NCI-H446 (cell line): Measurements from ENCODE around the gene ZNF264.
"Not testable (repeated sequence)": the region's sequence is repeated elsewhere in the genome, so short reads cannot be mapped to it uniquely, and the experiment has no call there.

ENCODE experiments used
- DNase-seq, 2 experiments: peaks; one replicate each; lab custom pipeline; 2025; lab: John Stamatoyannopoulos, UW

ZNF264 gene

GRCh38 chr19:57191141-57192076, at the start of gene ZNF264:
ZNF264 (plus strand) TSS chr19:57191500; CDS start chr19:57191914, 414 bp downstream.
- peak; percentile 6 to 84 for DNase-seq

DNA sequence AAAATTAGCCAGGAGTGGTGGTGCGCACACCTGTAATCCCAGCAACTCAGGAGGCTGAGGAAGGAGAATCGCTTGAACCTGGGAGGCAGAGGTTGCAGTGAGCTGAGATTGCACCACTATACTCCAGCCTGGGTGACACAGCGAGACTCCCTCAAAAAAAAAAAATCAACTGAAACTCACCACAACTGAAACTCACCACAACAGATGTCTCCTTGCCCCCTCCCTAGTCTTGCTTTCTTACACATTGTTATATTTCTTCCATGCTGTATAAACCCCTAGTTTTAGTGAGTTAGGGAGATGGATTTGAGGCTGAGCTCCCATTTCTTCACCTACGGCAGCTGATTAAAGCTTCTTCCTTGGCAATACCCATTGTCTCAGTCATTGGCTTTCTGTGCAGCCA, 49.6 kb upstream of the ZNF264 start:
- DNase-seq, result no peak

- no peak for DNase-seq
Measured at GRCh38 chr19:57152921-57153320, 38.4 kb upstream of the ZNF264 start.

GRCh38 chr19:57161985-57162539, 29.2 kb upstream of the ZNF264 start:
- DNase-seq, result no peak

DNA sequence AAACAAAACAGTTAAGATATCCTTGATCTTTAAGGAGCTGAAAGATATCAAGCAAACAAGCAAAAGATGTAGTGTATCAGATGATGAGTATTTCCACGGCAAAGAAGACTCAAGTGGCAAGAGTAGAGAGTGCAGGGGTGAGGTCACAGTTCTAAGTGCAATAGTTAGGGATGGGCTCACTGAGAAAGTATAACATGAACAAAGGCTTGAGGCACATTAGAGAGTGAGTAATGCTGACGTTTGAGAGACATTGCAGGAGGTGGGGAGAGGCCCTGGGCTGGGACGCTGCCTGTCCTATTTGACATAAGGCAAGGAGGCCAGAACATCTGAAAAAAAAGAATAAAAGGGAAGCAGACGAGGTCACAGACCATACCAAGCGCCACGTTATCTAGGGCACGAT, 25.5 kb upstream of the ZNF264 start:
- DNase-seq, result no peak

GRCh38 chr19:57167385-57167784, 23.9 kb upstream of the ZNF264 start, which contains the start of gene DUXA:
DUXA (minus strand) TSS chr19:57167485; CDS start chr19:57167443, 42 bp downstream.
- no peak for DNase-seq

DNA sequence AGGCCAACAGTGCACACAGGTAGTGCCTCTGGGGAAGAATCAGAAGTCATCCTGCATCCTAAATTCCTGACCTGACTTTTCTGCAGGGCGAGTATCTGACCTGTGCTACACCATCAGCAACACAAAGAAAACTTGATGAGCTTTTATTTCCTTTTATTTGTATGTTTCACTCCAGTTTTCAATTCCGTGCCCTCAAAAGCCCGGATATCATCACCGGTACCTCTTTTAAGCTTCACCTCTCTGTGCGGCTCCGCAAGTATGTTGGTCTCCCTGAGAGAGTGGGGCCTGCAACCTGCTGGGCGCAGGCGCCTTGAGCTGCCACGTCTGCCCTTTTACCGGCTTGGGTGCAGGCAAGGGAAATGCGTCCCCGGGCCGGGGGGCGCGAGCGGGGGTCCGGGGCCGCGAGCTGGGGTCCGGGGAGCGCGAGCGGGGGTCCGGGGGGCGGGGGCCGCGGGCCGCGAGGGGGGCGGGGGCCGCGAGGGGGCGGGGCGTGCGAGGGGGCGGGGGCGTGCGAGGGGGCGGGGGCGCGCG, 19.7 kb upstream of the ZNF264 start:
- DNase-seq, result no peak

GRCh38 chr19:57190301-57190700, 999 bp upstream of the ZNF264 start:
- DNase-seq, result no peak

GRCh38 chr19:57192077-57192420, 749 bp downstream of the ZNF264 start:
- no peak for DNase-seq

GRCh38 chr19:57192993-57193392, 1.7 kb downstream of the ZNF264 start:
- no peak for DNase-seq

DNA sequence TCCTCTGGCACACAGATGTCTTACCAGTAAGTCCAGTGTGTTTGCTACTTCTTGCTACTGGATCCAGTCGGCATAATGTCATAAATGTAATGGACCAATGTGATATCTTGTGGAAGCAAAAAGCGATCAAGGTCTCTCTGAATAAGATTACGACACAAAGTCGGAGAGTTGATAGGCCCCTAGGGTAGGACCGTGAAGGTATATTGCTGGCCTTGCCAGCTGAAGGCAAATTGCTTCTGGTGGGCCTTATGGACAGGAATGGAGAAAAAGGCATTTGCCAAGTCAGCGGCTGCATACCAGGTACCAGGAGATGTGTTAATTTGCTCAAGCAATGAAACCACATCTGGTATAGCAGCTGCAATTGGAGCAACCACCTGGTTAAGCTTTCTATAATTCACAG, 6.6 kb downstream of the ZNF264 start:
- DNase-seq, result not testable (repeated sequence)

DNA sequence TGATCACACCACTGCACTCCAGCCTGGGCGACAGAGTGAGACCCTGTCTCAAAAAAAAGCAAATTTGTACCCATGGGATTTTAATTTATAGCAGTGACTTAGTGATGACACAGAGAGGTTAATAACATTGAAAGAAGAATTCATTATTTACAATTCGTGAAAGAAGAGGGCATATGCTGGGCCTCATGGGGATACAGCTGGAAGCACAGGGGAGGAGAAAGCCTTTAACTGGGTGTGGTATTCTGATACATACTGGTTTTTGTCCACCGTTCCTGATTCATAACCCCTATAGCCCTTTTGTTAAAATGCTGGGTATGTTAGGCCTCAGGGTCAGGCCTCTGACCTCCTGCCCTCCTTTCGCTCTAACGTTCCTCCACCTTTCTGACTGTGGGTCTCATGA, 10.9 kb downstream of the ZNF264 start:
- no peak for DNase-seq

DNA sequence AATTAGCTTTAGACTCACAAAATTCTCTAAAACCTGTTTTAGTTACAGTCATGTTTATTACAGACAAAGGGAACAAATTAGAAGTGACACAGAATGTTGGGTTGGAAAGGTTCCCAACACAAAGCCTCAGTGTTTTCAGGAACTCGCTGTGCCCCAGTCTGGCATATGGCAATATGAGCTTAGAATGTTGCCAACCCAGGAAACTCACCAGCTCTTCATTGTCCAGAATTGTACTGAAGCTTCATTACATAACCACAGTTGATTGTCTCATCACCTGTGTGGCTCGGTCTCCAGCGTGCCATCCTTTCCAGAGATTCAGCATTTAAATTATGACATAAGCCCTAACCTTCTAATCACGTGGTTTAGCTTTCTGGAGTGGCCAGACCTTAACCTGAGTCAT, 19.1 kb downstream of the ZNF264 start:
- DNase-seq, result no peak

GRCh38 chr19:57212109-57212508, 20.8 kb downstream of the ZNF264 start:
- no peak for DNase-seq

DNA sequence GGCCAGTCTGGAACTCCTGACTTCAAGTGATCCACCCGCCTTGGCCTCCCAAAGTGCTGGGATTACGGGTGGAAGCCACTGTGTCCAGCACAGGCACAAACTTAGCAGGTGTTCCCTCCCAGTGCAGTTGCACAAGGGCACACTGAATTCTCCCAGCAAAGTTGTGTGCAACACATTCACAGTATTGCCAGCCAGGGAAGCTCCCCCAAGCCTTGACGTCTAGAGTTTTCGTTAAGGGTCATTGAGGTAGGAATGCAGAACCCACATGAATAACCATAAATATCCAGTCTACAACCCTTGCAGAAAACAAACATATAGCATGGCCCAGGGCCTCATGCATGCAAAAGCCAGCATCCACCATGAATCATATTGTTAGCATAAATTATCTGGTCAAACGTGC, 36.2 kb downstream of the ZNF264 start:
- no peak for DNase-seq

- DNase-seq, result no peak
Measured at GRCh38 chr19:57231686-57232085, 40.4 kb downstream of the ZNF264 start.

DNA sequence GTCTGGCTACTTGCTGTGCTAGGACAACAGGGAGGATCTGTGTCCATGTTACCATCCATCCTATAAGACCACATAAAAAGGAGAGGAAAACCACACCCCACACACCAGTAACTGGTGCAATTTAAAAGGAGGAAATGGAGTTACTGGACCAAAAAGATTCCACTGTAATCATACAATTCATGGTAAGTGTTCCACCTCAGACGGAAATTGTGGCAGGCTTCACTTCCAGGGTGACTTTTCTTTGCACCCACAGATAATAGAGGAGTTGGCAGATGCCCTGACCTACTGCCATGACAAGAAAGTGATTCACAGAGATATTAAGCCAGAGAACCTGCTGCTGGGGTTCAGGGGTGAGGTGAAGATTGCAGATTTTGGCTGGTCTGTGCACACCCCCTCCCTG, 41.9 kb downstream of the ZNF264 start:
- DNase-seq, result no peak

- DNase-seq, result no peak
Measured at GRCh38 chr19:57239982-57240310, 48.6 kb downstream of the ZNF264 start.

DNA sequence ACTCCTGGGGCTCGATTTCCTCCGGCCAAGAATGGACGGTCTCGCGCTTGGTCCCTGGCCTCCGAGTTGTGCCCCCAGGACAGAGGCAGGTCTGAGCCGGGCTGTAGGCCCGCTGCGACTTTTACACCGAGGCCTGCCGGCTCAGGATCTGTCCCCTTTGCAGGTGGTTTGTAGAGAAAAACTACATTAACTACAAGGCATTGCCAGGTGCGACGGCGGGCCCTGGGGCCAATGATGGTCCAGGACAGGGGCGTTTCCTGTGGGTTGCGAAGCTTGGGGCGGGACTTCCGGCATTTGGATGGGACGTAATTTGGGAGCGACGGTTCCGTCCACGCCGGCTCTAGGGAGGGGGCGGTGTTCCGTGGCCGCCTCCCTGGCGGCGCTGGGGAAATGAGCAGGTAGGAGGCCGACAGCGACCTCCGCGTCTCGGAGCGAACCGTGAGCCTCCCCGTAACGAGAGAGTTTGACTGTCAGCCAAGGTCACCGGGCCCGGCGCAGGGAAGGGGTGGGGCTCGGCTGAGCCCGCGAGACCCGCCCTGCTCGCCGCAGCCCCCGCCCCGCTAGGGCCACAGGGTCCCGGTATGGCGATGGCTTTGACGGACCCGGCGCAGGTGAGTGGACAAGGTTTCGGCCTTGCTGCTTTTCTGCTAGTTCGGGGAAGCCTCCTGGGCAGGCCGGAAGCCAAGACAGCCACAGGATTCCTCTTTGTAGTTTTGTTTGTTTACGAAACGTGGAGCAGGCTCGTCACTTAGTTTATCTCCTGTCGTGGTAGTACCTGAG, 49.2 kb downstream of the ZNF264 start, which contains the start of gene ZNF805:
Gene ZNF805 (plus strand): TSS at position 322 of the 780 bp plus-strand sequence. CDS start 260 bp downstream, at position 582.
- peak; percentile 76 to 85 for DNase-seq

DNA sequence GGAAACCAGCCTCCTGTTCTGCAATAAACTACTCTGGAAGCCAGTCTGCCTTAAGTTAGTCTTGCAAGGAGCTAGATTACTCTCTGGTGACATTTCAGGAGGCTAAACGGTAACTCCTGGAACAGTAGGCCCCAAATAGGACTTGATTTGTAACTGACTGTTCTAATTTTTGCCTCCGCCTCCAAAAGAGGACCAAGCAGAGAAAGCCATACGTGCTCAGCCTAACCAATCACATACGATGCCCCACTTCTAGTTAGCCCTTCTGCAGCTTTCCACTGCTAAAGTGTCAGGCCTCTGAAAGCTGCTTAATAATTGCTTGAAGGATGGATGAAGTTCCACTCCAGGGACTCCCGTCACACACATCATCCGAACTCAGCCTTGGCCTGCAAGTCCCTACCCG, 49.9 kb downstream of the ZNF264 start:
- DNase-seq, result no peak

DNA sequence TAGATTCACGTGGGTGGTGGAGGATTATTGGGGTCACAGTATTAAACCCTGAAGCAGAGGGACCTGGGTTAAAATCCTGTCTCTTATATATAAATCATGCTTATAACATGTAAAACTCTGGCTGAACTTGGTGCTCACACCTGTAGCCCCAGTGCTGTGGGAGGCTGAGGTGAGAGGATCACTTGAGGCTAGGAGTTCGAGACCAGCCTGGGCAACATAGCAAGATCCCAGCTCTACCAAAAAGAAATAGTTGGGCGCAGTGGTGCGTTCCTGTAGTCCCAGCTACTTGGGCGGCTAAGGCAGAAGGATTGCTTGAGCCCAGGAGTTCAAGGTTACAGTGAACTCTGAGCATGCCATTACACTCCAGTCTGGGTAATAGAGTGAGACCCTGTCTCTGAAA, 51.5 kb downstream of the ZNF264 start:
- DNase-seq, result no peak

- DNase-seq, result no peak
Measured at GRCh38 chr19:57244513-57244912, 53.2 kb downstream of the ZNF264 start.
